ENCODE results near the gene SOX5. TPM values are rescaled to one million over a fixed set of nuclear protein-coding genes. Genes with fewer than 3 reads are reported as not detected.
"Not testable (repeated sequence)": the region's sequence is repeated elsewhere in the genome, so short reads cannot be mapped to it uniquely, and the experiment has no call there.

The SOX5 gene
- total and polyA plus RNA-seq, 12 donors, result 0.47 to 10.4 (median 1.9) TPM

- no peak overlapping the region for H3K27ac ChIP-seq
- no peak for DNase-seq
- H3K36me3 ChIP-seq (replicated peaks in 1 of 2), result no peaks in the 10 kb centered on the region
- no peaks in the 10 kb centered on the region for H3K27me3 ChIP-seq
- H3K4me1 ChIP-seq (replicated peaks in 1 of 2), result no peaks in the 10 kb centered on the region
- no peak overlapping the region for H3K4me3 ChIP-seq
- no peaks in the 10 kb centered on the region for H3K9me3 ChIP-seq (replicated peaks in 1 of 3)
- intact Hi-C loops (cut with DNase I), result no loop called here
- TF ChIP-seq, protein P1, sequence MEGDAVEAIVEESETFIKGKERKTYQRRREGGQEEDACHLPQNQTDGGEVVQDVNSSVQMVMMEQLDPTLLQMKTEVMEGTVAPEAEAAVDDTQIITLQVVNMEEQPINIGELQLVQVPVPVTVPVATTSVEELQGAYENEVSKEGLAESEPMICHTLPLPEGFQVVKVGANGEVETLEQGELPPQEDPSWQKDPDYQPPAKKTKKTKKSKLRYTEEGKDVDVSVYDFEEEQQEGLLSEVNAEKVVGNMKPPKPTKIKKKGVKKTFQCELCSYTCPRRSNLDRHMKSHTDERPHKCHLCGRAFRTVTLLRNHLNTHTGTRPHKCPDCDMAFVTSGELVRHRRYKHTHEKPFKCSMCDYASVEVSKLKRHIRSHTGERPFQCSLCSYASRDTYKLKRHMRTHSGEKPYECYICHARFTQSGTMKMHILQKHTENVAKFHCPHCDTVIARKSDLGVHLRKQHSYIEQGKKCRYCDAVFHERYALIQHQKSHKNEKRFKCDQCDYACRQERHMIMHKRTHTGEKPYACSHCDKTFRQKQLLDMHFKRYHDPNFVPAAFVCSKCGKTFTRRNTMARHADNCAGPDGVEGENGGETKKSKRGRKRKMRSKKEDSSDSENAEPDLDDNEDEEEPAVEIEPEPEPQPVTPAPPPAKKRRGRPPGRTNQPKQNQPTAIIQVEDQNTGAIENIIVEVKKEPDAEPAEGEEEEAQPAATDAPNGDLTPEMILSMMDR (IDR thresholded peaks at IDR 0.05), result no peak
- no peak for TF ChIP-seq POLR2A (IDR thresholded peaks at IDR 0.05)
- WGBS, 4 donors, result 71 to 79% (median 75%) methylated on average over 7 of the region's 7 CpGs
Observed at GRCh38 chr12:23834076-23834475, 115.4 kb downstream of the SOX5 start.

- intact Hi-C loops (cut with DNase I), result no loop called here
- H3K27me3 ChIP-seq, result no peaks in the 10 kb centered on the region
- no peak overlapping the region for H3K4me3 ChIP-seq
- no peak overlapping the region for H3K27ac ChIP-seq
- no peak for DNase-seq
- H3K4me1 ChIP-seq (replicated peaks in 1 of 2), result no peaks in the 10 kb centered on the region
- TF ChIP-seq, protein P1 (IDR thresholded peaks at IDR 0.05), result no peak
- TF ChIP-seq POLR2A (IDR thresholded peaks at IDR 0.05), result no peak
- WGBS, 4 donors, result 57 to 74% (median 68%) methylated on average over 3 of the region's 3 CpGs
- no peaks in the 10 kb centered on the region for H3K9me3 ChIP-seq (replicated peaks in 1 of 3)
- no peaks in the 10 kb centered on the region for H3K36me3 ChIP-seq (replicated peaks in 1 of 2)
Observed at GRCh38 chr12:23831739-23832138, 117.7 kb downstream of the SOX5 start.

GRCh38 chr12:23830210-23830609, 119.3 kb downstream of the SOX5 start:
- intact Hi-C loops (cut with DNase I), result no loop called here
- no peak for DNase-seq
- no peaks in the 10 kb centered on the region for H3K4me1 ChIP-seq (replicated peaks in 1 of 2)
- TF ChIP-seq, protein P1 (IDR thresholded peaks at IDR 0.05), result no peak
- TF ChIP-seq POLR2A (IDR thresholded peaks at IDR 0.05), result no peak
- no peak overlapping the region for H3K4me3 ChIP-seq
- H3K9me3 ChIP-seq (replicated peaks in 1 of 3), result no peaks in the 10 kb centered on the region
- no peak overlapping the region for H3K27ac ChIP-seq
- 59 to 71% (median 68%) methylated on average over 2 of the region's 2 CpGs for WGBS, 4 donors
- H3K36me3 ChIP-seq (replicated peaks in 1 of 2), result no peaks in the 10 kb centered on the region
- H3K27me3 ChIP-seq, result no peaks in the 10 kb centered on the region

DNA sequence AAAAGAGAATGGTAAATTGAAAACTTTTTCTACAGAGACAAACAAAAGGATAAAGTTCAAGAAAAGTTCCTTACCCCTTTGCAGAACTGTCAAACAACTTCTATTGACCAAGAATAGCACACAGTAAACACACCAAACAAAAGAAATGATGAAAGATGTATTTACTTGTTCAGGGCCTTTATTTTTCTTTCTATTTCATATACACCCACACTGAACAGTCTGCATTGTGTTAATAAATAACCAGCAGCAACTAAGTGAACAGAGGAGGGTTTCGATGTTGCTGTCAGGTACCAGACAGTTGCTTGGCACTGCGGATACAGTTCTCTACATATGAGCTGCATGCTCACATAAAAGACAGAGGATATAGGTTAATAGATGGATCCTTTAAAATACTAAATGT, 122.1 kb downstream of the SOX5 start:
- Histone ChIP-seq H3K9me3 (replicated peaks in 1 of 3) (no peaks in the 10 kb centered on the region), H3K4me3 (no peak overlapping the region), H3K4me1 (replicated peaks in 1 of 2) (no peaks in the 10 kb centered on the region), H3K36me3 (replicated peaks in 1 of 2) (no peaks in the 10 kb centered on the region), H3K27ac (no peak overlapping the region), H3K27me3 (no peaks in the 10 kb centered on the region)
- no peak for TF ChIP-seq POLR2A (IDR thresholded peaks at IDR 0.05)
- TF ChIP-seq, protein P1 (IDR thresholded peaks at IDR 0.05), result no peak
- DNase-seq, result no peak
- WGBS, 4 donors, result 81 to 84% (median 82%) methylated on average over 2 of the region's 2 CpGs
- intact Hi-C loops (cut with DNase I), result no loop called here

DNA sequence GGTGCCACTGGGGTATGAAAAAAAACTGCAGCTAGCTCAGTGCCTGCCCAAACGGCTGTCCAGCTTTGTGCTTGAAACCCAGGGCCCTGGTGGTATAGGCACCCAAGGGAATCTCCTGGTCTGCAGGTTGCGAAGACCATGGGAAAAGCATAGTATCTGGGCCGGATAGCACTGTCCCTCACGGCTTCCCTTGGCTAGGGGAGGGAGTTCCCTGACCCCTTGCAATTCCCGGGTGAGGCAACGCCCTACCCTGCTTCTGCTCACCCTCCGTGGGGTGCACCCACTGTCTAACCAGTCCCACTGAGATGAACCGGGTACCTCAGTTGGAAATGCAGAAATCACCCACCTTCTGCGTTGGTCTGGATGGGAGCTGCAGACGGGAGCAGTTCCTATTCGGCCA, 124.3 kb downstream of the SOX5 start:
- H3K4me3 ChIP-seq; H3K27ac ChIP-seq; H3K4me1 ChIP-seq (replicated peaks in 1 of 2); H3K9me3 ChIP-seq (replicated peaks in 1 of 3); H3K36me3 ChIP-seq (replicated peaks in 1 of 2); intact Hi-C loops (cut with DNase I); H3K27me3 ChIP-seq; DNase-seq: not testable (repeated sequence)
- 74 to 88% (median 84%) methylated on average over 10 to 11 of the region's 11 CpGs for WGBS, 4 donors

All from adrenal gland (tissue), 12 donors.